HCT116 (cell line): ENCODE measurements around the gene AADACL4.

Experiments used
- CTCF ChIP-seq, 3 experiments: fragments of 200-600 bp in 1 of 3; sonication (generic) in 1 of 3; IDR thresholded peaks in 2 of 3; conservative IDR thresholded peaks in 1 of 3; 2 replicates each; pipeline ENCODE4 v1.5.1; 2012 to 2017; ENCODE audit warnings: low read depth in 2 of 3, low read length in 2 of 3, antibody characterized with exemption in 1 of 3, borderline replicate concordance in 1 of 3, control low read depth in 1 of 3, mild to moderate bottlenecking in 1 of 3, mixed read lengths in 1 of 3, mixed run types in 1 of 3, moderate library complexity in 1 of 3; ENCODE audit not compliant: insufficient read depth in 1 of 3
- POLR2AphosphoS5 ChIP-seq: IDR thresholded peaks from 2 replicates; pipeline ENCODE4 v1.6.1; 2011; ENCODE audit warnings: mild to moderate bottlenecking, low read depth, low read length, moderate library complexity
- RAD21 ChIP-seq: IDR thresholded peaks from 2 replicates; pipeline ENCODE4 v1.6.1; 2012; ENCODE audit warnings: low read depth, mild to moderate bottlenecking
- TCF7L2 ChIP-seq: IDR thresholded peaks from 2 replicates; pipeline ENCODE4 v1.7.0; 2011; ENCODE audit warnings: borderline replicate concordance, inconsistent platforms; ENCODE audit not compliant: insufficient read depth, insufficient read length; ENCODE audit errors: extremely low read depth

DNA sequence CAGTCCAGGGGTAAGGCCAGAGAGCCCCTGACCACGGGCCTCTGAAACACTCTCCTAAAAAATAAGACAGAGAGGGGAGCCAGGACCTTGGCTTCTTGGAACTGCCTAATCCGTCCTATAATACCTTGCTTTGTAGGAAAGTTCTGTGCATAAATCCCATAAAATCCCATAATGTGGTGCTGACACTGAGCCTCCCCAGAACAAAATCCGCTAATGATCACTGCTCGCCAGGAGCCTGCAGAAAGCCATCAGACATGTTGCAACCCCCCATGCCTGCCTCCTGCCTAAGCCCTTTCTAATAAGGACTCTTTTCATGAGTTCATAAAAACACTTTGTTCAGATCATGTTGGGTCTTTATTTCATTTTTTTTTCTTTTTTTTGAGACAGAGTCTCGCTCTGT is 16.6 kb upstream of the AADACL4 start:
- no peak for TF ChIP-seq TCF7L2
- no peak for TF ChIP-seq CTCF (IDR thresholded peaks at IDR 0.05 in 2 of 3, conservative IDR thresholded peaks at IDR 0.05 in 1 of 3; ENCODE audit: borderline replicate concordance in 1 of 3, insufficient read depth in 1 of 3, low read depth in 2 of 3, low read length in 2 of 3)
- TF ChIP-seq POLR2AphosphoS5, result no peak
- no peak for TF ChIP-seq RAD21
